DMS153 (cell line): ENCODE measurements around the gene MYPN.
"Not testable (repeated sequence)": the region's sequence is repeated elsewhere in the genome, so short reads cannot be mapped to it uniquely, and the experiment has no call there.

Experiments used
- DNase-seq: peaks from one replicate; lab custom pipeline; 2025; lab: John Stamatoyannopoulos, UW

Gene MYPN

GRCh38 chr10:68233046-68233445 lies 123.8 kb downstream of the MYPN start:
- no peak for DNase-seq

- no peak for DNase-seq
Measured at GRCh38 chr10:68235111-68235510, 125.8 kb downstream of the MYPN start.

GRCh38 chr10:68235581-68235980 lies 126.3 kb downstream of the MYPN start:
- DNase-seq: no peak

- DNase-seq: no peak
Measured at GRCh38 chr10:68237173-68237572, 127.9 kb downstream of the MYPN start.

- no peak for DNase-seq
Measured at GRCh38 chr10:68238371-68238770, 129.1 kb downstream of the MYPN start.

- no peak for DNase-seq
Measured at GRCh38 chr10:68239069-68239468, 129.8 kb downstream of the MYPN start.

GRCh38 chr10:68239596-68240150 lies 130.4 kb downstream of the MYPN start:
- no peak for DNase-seq

GRCh38 chr10:68242051-68242450 lies 132.8 kb downstream of the MYPN start:
- DNase-seq: no peak

- DNase-seq: not testable (repeated sequence)
Measured at GRCh38 chr10:68246397-68246796, 137.1 kb downstream of the MYPN start.

- DNase-seq: no peak
Measured at GRCh38 chr10:68247931-68248330, 138.6 kb downstream of the MYPN start.

GRCh38 chr10:68249297-68249696 lies 140.0 kb downstream of the MYPN start:
- DNase-seq: no peak

GRCh38 chr10:68251151-68251550 lies 141.9 kb downstream of the MYPN start:
- DNase-seq: no peak

- DNase-seq: no peak
Measured at GRCh38 chr10:68251625-68252495, 142.6 kb downstream of the MYPN start.

- no peak for DNase-seq
Measured at GRCh38 chr10:68253346-68253745, 144.1 kb downstream of the MYPN start.

GRCh38 chr10:68261132-68261856 lies 152.0 kb downstream of the MYPN start:
- no peak for DNase-seq
